Lower leg skin (tissue), 4 donors: ENCODE measurements around the gene TRPV2. TPM values are rescaled to one million over a fixed set of nuclear protein-coding genes. Genes with fewer than 3 reads are reported as not detected.

Experiments used
- DNase-seq, 2 donors: peaks; one replicate each; pipeline ENCODE4 v3.0.0-alpha.2; 2019; ENCODE audit warnings: low spot score in 2 of 2
- H3K4me3 ChIP-seq: fragments of 200-600 bp; sonication (generic); 2 replicates; pipeline ENCODE4 v1.5.1; 2017; ENCODE audit warnings: mild to moderate bottlenecking, low read depth; ENCODE audit not compliant: poor library complexity, severe bottlenecking
- POLR2A ChIP-seq, 2 donors: fragments of 450-650 bp; IDR thresholded peaks; one replicate each; pipeline ENCODE4 v1.6.1; 2016 to 2017; ENCODE audit warnings: antibody characterized with exemption in 2 of 2, mild to moderate bottlenecking in 1 of 2, moderate library complexity in 1 of 2
- WGBS, 2 donors: methylation state at CpG; one replicate each; pipeline ENCODE4 v1.1.5; 2018; 5-methylcytosine and 5-hydroxymethylcytosine counted together
- intact Hi-C: fragments of 100-400 bp; cut with DNase I; formaldehyde crosslinking; loops from one replicate; pipeline ENCODE4 v1.15.0; 2023; ENCODE audit warnings: low total_unique reads
- total RNA-seq, 4 donors: library from RNA; depleted of rRNA; stranded (reverse); fragments of >200 nt; gene quantifications; one replicate each; pipeline ENCODE4 v1.1.0, GENCODE V29; 2016
- TF ChIP-seq, protein P1 (sequence below), 3 donors: fragments of 450-650 bp; IDR thresholded peaks; one replicate each; pipeline ENCODE4 v1.5.1; 2016; ENCODE audit warnings: antibody characterized with exemption in 3 of 3, mild to moderate bottlenecking in 3 of 3, moderate library complexity in 2 of 3

Gene TRPV2
- total RNA-seq, 4 donors from 2014 or later = 3.3 to 8.9 (median 6.9) TPM

- no peak overlapping the region for H3K4me3 ChIP-seq
- intact Hi-C loops = no loop called here
- WGBS, 2 donors = 86 to 90% methylated on average over 18 to 19 of the region's 20 CpGs
- no peak for DNase-seq
- TF ChIP-seq, protein P1, sequence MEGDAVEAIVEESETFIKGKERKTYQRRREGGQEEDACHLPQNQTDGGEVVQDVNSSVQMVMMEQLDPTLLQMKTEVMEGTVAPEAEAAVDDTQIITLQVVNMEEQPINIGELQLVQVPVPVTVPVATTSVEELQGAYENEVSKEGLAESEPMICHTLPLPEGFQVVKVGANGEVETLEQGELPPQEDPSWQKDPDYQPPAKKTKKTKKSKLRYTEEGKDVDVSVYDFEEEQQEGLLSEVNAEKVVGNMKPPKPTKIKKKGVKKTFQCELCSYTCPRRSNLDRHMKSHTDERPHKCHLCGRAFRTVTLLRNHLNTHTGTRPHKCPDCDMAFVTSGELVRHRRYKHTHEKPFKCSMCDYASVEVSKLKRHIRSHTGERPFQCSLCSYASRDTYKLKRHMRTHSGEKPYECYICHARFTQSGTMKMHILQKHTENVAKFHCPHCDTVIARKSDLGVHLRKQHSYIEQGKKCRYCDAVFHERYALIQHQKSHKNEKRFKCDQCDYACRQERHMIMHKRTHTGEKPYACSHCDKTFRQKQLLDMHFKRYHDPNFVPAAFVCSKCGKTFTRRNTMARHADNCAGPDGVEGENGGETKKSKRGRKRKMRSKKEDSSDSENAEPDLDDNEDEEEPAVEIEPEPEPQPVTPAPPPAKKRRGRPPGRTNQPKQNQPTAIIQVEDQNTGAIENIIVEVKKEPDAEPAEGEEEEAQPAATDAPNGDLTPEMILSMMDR (IDR thresholded peaks at IDR 0.05) = no peak
- TF ChIP-seq POLR2A (IDR thresholded peaks at IDR 0.05) = no peak
Measured at GRCh38 chr17:16473044-16474011, 58.0 kb downstream of the TRPV2 start.

DNA sequence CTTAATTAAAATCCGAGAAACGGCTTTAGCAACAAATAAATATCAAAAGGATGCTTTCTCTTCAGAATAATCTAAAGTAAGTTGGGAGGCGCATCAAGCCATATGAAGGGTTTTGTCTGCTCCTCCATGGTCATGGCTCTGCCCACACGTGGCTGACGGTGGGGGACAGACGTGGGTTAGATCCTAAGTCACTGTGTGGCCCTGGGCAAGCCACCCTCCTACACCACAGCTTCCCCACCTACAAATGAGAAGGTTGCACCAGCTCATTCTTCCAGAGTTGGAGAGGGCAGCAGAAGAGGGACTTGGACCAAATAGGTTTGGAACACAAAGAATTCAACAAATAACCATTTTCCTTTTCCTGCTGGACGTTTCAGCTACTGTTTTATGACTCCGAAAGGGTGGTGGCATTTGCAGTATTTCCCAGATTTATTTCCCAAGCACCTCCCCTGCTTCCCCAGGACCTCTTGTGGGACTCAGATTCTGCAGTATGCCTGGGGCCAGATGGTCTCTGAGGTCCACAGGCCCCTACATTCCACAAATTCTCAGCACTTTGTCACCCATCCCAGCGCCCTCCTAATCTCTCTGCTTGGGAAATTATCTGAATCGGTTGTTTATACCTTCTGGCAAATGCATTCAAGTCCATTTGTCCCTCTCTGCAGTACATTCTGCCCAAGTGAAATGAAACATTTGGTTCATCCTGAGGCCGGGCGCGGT, 58.8 kb downstream of the TRPV2 start:
- TF ChIP-seq POLR2A (IDR thresholded peaks at IDR 0.05) = no peak
- TF ChIP-seq, protein P1 (IDR thresholded peaks at IDR 0.05) = no peak
- H3K4me3 ChIP-seq = no peak overlapping the region
- intact Hi-C loops = no loop called here
- DNase-seq = no peak
- 81 to 85% methylated on average over 13 of the region's 13 CpGs for WGBS, 2 donors

- no peak for DNase-seq
- WGBS, 2 donors = 79 to 88% methylated on average over 4 of the region's 4 CpGs
- no peak for TF ChIP-seq POLR2A (IDR thresholded peaks at IDR 0.05)
- TF ChIP-seq, protein P1 (IDR thresholded peaks at IDR 0.05) = no peak
- H3K4me3 ChIP-seq = no peak overlapping the region
- intact Hi-C loops = no loop called here
Measured at GRCh38 chr17:16475179-16475704, 59.9 kb downstream of the TRPV2 start.

- WGBS, 2 donors = 56 to 63% methylated on average over 5 of the region's 5 CpGs
- intact Hi-C loops = no loop called here
- TF ChIP-seq, protein P1 (IDR thresholded peaks at IDR 0.05) = no peak
- no peak for TF ChIP-seq POLR2A (IDR thresholded peaks at IDR 0.05)
- no peak overlapping the region for H3K4me3 ChIP-seq
- peak in 1 of 2 donors; percentile 36 for DNase-seq
Measured at GRCh38 chr17:16477255-16477654, 61.9 kb downstream of the TRPV2 start.

GRCh38 chr17:16477666-16478065, 62.3 kb downstream of the TRPV2 start:
- WGBS, 2 donors = 76 to 82% methylated on average over 8 of the region's 8 CpGs
- TF ChIP-seq POLR2A (IDR thresholded peaks at IDR 0.05) = no peak
- TF ChIP-seq, protein P1 (IDR thresholded peaks at IDR 0.05) = no peak
- intact Hi-C loops = no loop called here
- H3K4me3 ChIP-seq = no peak overlapping the region
- DNase-seq = no peak
